SKM-1 (cell line): ENCODE data around the gene EDIL3.

Experiments used
- DNase-seq: peaks from one replicate; lab custom pipeline; 2025; ENCODE audit not compliant: unreplicated experiment; lab: John Stamatoyannopoulos, UW

Gene EDIL3

GRCh38 chr5:84260939-84261338 is 123.7 kb downstream of the EDIL3 start:
- DNase-seq: no peak

DNA sequence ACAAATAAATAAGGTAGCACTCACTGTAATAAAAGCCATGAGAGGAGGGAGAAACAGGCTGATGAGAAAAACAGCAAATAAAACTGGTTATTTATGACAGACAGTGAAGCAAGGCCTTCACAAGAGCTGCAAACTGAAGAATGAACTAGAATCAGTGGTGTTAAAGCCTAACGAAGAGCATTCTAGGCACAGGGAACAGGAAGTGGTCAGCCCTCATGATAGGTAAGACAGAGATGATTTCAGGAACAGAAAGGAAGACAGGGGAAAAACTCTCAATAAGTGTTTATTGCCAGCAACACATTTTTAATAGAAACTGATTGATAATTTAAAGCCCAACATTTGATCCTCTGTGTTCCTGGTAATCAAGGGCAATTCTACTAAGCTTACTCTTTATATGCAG is 124.5 kb downstream of the EDIL3 start:
- DNase-seq: no peak

GRCh38 chr5:84259283-84260045 is 125.2 kb downstream of the EDIL3 start:
- no peak for DNase-seq

GRCh38 chr5:84257061-84257460 is 127.6 kb downstream of the EDIL3 start:
- DNase-seq: no peak

DNA sequence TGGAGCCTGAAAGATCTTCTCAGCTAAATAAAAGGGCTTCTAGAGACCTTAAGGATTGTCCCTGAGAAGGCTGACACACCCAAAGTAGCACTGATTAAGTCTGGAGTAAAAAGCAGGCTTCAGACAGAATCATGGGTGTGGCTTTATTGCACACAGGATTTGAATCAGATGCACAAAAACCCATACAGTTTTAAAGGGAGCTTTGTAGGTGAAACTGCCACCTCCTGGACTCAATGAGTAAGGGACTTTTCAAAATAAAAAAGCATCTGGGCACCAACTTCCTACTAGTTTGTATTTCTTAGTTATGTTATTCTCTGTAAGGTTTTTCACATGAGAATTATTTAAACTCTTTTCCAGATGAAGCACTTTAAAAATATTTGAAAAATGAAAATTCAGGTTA is 129.4 kb downstream of the EDIL3 start:
- DNase-seq: peak; percentile 30

DNA sequence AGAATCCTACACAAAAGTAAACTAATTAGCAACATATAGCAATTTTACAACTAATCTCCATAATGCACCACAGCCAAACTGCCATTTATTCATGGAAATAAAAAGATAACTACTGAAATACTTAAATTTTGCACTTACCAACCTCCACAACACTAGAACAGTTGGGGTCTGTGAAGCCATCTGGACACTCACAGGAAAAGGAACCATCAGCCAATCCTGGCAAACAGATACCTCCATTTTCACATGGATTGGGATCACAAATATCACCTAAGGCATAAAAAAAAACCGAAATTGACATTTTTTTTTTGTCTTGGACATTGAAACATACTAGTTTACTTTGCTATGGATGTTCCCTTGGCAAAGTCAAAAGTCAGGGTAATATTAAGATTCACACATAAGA is 130.7 kb downstream of the EDIL3 start:
- no peak for DNase-seq

DNA sequence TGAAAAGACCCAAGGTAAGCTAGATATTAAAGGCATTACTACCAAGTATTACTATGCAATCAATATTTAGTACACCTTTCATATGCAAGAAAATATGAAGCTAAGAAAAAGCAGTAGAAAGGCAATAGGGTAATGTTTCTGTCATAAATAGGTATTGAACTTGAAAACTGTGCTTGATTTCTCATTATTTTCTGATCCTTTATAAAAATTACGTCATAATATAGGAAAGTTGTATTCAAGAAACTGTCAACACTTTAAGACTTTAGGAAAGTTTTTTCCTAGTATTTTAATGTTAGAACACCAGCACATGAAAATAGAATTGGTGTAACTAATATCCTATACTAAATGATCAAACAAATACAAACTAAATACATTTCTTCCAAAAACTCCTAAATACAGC is 133.2 kb downstream of the EDIL3 start:
- DNase-seq: no peak

DNA sequence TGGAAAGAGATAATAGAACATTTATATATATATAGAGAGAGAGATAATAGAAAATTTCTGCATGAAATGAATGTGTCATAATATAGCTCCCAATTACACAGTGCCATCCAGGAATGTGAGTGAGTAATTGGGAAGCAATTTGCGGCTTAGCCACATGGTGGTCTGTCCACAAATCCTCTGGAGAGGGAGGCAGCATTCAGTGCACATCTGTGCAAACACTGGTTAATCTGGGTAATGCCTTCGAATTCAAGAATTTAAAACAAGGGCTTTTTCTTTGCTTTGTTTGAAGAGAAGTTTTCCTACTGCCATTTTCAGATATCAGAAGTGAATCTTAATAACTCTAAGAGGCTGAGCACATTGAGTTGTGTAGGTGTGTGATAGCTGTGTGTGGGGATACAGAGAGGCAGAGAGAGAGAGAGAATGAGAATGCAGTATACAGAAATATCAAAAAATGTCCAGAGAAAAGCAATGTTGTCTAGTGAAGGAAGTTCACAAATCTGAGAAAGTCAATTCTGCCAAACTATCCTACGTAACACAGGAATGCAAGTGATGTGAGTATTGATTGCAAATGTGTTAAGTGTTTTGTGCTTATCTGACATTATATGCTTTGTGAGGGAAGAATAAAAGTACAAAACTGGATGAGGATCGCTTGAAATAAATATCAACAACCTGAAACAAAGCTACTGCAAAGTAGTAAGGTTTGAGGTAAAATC is 134.6 kb downstream of the EDIL3 start:
- no peak for DNase-seq

GRCh38 chr5:84248013-84248412 is 136.7 kb downstream of the EDIL3 start:
- DNase-seq: no peak

DNA sequence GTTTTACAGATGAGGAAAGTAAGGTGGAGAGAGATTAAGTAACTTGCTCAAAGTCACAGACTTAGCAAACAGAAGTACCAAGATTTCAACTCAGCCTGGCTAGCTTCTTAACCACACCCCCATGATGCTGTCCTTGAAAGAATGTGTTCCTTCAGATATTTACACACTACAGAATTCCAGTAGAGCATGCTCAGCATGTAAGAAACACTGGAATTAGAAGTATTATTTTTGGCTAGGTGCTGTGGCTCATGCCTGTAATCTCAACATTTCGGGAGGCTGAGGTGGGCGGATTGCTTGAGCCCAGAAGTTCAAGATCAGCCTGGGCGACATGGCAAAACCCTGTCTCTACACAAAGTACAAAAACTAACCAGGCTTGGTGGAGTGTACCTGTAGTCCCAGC is 142.4 kb downstream of the EDIL3 start:
- no peak for DNase-seq

DNA sequence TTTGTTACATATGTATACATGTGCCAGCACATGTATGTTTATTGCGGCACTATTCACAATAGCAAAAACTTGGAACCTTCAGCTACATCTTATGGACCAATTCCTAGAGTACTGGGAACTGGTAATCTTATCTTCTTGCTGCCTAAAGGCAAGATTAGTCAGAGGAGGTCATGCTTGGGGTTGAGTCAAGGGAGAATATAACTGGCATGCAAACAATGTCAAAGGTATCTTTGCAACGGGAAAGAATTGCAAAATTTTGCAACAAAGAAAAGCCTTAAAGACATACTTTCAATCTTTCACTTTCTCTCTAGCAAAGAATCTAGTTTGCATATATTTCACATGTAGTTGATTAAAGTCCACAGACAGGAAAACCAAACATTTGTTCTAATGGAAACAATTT is 145.2 kb downstream of the EDIL3 start:
- DNase-seq: no peak

GRCh38 chr5:84237126-84237525 is 147.6 kb downstream of the EDIL3 start:
- DNase-seq: no peak

DNA sequence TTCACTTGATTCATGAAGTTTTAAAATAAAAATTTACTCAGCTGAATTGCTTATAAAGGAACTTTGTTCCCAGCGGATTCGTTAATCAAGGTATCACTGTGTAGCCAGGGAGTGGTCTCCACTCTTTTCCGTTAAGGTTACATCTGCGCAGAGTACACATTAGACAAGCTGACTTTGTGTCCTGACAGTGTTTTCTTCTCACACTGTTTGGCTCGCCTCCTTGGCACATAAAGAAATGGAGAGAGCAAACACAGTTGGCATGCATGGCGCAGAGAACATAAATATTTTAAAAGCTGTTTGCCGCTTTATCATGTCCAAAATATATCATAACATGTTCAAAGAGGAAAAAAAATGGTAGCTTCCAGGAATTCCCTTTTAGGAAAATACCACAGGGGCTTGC is 153.2 kb downstream of the EDIL3 start:
- DNase-seq: no peak

GRCh38 chr5:84229045-84229444 is 155.6 kb downstream of the EDIL3 start:
- no peak for DNase-seq

GRCh38 chr5:84228266-84228665 is 156.4 kb downstream of the EDIL3 start:
- no peak for DNase-seq

DNA sequence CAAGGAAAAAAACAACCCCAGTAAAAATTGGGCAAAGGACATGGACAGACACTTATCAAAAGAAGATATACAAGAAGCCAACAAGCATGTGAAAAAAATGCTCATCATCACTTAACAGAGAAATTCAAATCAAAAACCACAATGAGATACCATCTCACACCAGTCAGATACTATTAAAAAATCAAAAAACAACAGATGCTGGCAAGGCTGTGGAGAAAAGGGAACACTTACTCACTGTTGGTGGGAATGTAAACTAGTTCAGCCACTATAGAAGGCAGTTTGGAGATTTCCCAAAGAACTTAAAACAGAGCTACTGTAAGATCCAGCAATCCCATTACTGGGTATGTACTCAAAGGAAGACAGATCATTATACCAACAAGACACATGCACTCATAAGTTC is 157.4 kb downstream of the EDIL3 start:
- DNase-seq: no peak

- DNase-seq: no peak
Measured at GRCh38 chr5:84218546-84218945, 166.1 kb downstream of the EDIL3 start.

DNA sequence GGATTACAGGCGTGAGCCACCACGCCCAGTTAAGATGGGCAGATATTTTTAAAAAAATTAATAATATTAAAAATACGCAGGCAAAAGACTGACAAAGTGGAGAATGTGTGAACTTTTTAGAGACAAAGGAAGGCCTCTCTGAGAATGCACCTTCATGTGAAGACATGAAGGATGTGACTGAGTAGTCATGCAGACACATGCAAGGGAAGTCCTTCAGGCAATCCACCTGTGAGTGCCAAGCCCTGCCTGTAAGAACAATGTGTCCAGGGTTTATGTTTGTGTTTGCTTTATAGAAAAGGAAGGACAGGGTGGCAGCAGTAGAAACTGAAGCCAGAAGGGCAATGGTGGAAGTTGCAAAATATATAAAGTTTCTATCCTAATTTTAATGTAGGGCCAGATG is 169.2 kb downstream of the EDIL3 start:
- no peak for DNase-seq

GRCh38 chr5:84213861-84214260 is 170.8 kb downstream of the EDIL3 start:
- DNase-seq: no peak

DNA sequence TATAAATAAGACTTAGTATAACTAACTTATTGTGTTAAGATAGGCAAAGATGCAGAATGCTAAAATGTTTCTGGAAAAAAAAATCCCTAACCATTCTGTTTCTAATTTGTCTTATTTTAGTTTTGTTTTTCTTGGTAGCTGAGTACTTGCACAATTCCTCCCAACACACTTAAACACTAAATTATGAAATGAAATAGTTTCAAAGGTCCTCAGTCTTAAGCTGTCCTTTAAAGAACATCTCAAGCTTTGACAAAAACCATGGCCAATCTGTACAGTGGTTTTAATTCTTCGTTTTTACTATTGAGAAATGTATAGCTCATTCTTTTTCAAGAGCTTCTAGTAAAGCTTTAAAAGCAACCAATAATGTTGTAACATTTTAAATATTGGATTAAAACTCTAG is 171.5 kb downstream of the EDIL3 start:
- DNase-seq: no peak

- DNase-seq: no peak
Measured at GRCh38 chr5:84204772-84205171, 179.9 kb downstream of the EDIL3 start.

- no peak for DNase-seq
Measured at GRCh38 chr5:84202136-84202535, 182.5 kb downstream of the EDIL3 start.

- no peak for DNase-seq
Measured at GRCh38 chr5:84197538-84197937, 187.1 kb downstream of the EDIL3 start.
